GM21526 (cell line): Measurements from ENCODE around the gene KIRREL1.

Experiments
- ATAC-seq: cut with Tn5 transposase; IDR thresholded peaks from one replicate; pipeline ENCODE4 v1.9.1; 2021; ENCODE audit warnings: moderate library complexity; ENCODE audit not compliant: unreplicated experiment, low FRiP score

Gene KIRREL1

GRCh38 chr1:158059984-158060383 lies 66.5 kb downstream of the KIRREL1 start:
- ATAC-seq: no peak

- no peak for ATAC-seq
These were observed 68.7 kb downstream of the KIRREL1 start for GRCh38 chr1:158062174-158062573.

GRCh38 chr1:158067662-158068061 lies 74.2 kb downstream of the KIRREL1 start:
- no peak for ATAC-seq

- no peak for ATAC-seq
These were observed 75.5 kb downstream of the KIRREL1 start for GRCh38 chr1:158068918-158069317.

GRCh38 chr1:158071138-158071537 lies 77.7 kb downstream of the KIRREL1 start:
- ATAC-seq: no peak

GRCh38 chr1:158075078-158075477 lies 81.6 kb downstream of the KIRREL1 start:
- no peak for ATAC-seq

GRCh38 chr1:158076441-158076840 lies 83.0 kb downstream of the KIRREL1 start:
- no peak for ATAC-seq

- no peak for ATAC-seq
These were observed 84.2 kb downstream of the KIRREL1 start for GRCh38 chr1:158077411-158078256.

- no peak for ATAC-seq
These were observed 85.2 kb downstream of the KIRREL1 start for GRCh38 chr1:158078569-158079080.

GRCh38 chr1:158080066-158080465 lies 86.6 kb downstream of the KIRREL1 start:
- ATAC-seq: no peak

GRCh38 chr1:158084336-158084735 lies 90.9 kb downstream of the KIRREL1 start:
- ATAC-seq: no peak

- ATAC-seq: no peak
These were observed 91.3 kb downstream of the KIRREL1 start for GRCh38 chr1:158084747-158085146.

GRCh38 chr1:158087320-158087927 lies 94.0 kb downstream of the KIRREL1 start:
- peak; percentile 58 for ATAC-seq

- no peak for ATAC-seq
These were observed 96.0 kb downstream of the KIRREL1 start for GRCh38 chr1:158089476-158089875.

- ATAC-seq: no peak
These were observed 96.6 kb downstream of the KIRREL1 start for GRCh38 chr1:158089925-158090637.

- no peak for ATAC-seq
These were observed 99.9 kb downstream of the KIRREL1 start for GRCh38 chr1:158093376-158093775.

GRCh38 chr1:158094571-158094970 lies 101.1 kb downstream of the KIRREL1 start:
- no peak for ATAC-seq

- no peak for ATAC-seq
These were observed 102.4 kb downstream of the KIRREL1 start for GRCh38 chr1:158095737-158096335.

- ATAC-seq: no peak
These were observed 104.8 kb downstream of the KIRREL1 start for GRCh38 chr1:158098256-158098655.

GRCh38 chr1:158099185-158099584 lies 105.7 kb downstream of the KIRREL1 start:
- ATAC-seq: no peak

- no peak for ATAC-seq
These were observed 107.1 kb downstream of the KIRREL1 start for GRCh38 chr1:158100498-158100897.
